HEK293 (cell line): ENCODE measurements around the gene MPP7.

Experiments
- CTCF ChIA-PET: fragments of 350-600 bp; formaldehyde crosslinking; extraction: SDS; loops from one replicate; lab custom pipeline; 2021; ENCODE audit warnings: antibody characterized with exemption; lab: Yijun Ruan, JAX
- POLR2A ChIA-PET: fragments of 300-600 bp; formaldehyde crosslinking; extraction: SDS; loops from one replicate; lab custom pipeline; 2020; ENCODE audit warnings: antibody characterized with exemption, inconsistent platforms; lab: Yijun Ruan, JAX
- H3K27ac ChIP-seq: fragments of 200-500 bp; sonication (Bioruptor generic); 2 replicates; pipeline ENCODE4 v1.5.1; 2014; ENCODE audit warnings: low read depth, low read length, control low read depth, inconsistent platforms; ENCODE audit errors: extremely low read depth
- H3K36me3 ChIP-seq, 2 experiments: fragments of 200-500 bp in 1 of 2; sonication (Bioruptor generic) in 1 of 2; 1 replicate in 1 of 2; 2 replicates in 1 of 2; pipeline ENCODE4 v1.5.1; 2014 to 2017; ENCODE audit warnings: inconsistent platforms in 2 of 2, low read length in 2 of 2; ENCODE audit not compliant: control insufficient read depth in 2 of 2, insufficient read depth in 1 of 2
- H3K4me1 ChIP-seq: fragments of 200-500 bp; sonication (Bioruptor generic); 2 replicates; pipeline ENCODE4 v1.5.1; 2014; ENCODE audit warnings: mild to moderate bottlenecking, low read length, inconsistent platforms; ENCODE audit not compliant: control insufficient read depth, insufficient read depth
- H3K4me3 ChIP-seq: 2 replicates; pipeline ENCODE4 v1.5.1; 2011; ENCODE audit warnings: low read depth, mild to moderate bottlenecking, control low read depth, low read length, moderate library complexity
- H3K9me3 ChIP-seq: fragments of 200-500 bp; sonication (Bioruptor generic); 2 replicates; pipeline ENCODE4 v1.5.1; 2014; ENCODE audit warnings: low read depth, low read length, inconsistent platforms; ENCODE audit not compliant: control insufficient read depth, insufficient read depth
- ATF2 ChIP-seq: fragments of 450-650 bp; formaldehyde crosslinking; IDR thresholded peaks from 2 replicates; pipeline ENCODE4 v1.5.1; 2016; ENCODE audit warnings: missing biosample characterization, missing genetic modification characterization, low read depth
- ELK4 ChIP-seq: IDR thresholded peaks from 2 replicates; pipeline ENCODE4 v1.6.1; 2011; ENCODE audit warnings: mild to moderate bottlenecking, low read depth, low read length, borderline replicate concordance
- GLI2 ChIP-seq: fragments of 450-650 bp; formaldehyde crosslinking; IDR thresholded peaks from 2 replicates; pipeline ENCODE4; 2017; ENCODE audit warnings: missing biosample characterization, missing genetic modification characterization, low read depth, borderline replicate concordance
- GLIS2 ChIP-seq: fragments of 450-650 bp; formaldehyde crosslinking; IDR thresholded peaks from 2 replicates; pipeline ENCODE4 v1.5.1; 2016; ENCODE audit warnings: missing biosample characterization, missing genetic modification characterization
- SETDB1 ChIP-seq: IDR thresholded peaks from one replicate; pipeline ENCODE4 v1.6.1; 2017; ENCODE audit warnings: mild to moderate bottlenecking, low read length, moderate library complexity, mixed read lengths; ENCODE audit not compliant: insufficient read length
- TSHZ1 ChIP-seq: fragments of 450-650 bp; formaldehyde crosslinking; IDR thresholded peaks from 2 replicates; pipeline ENCODE4 v1.5.1; 2016; ENCODE audit warnings: missing biosample characterization, missing genetic modification characterization, borderline replicate concordance
- YY2 ChIP-seq: fragments of 450-650 bp; formaldehyde crosslinking; IDR thresholded peaks from 2 replicates; pipeline ENCODE4 v1.5.1; 2016; ENCODE audit warnings: missing biosample characterization, missing genetic modification characterization
- ZBTB8A ChIP-seq: fragments of 450-650 bp; formaldehyde crosslinking; IDR thresholded peaks from 2 replicates; pipeline ENCODE4 v1.5.1; 2016; ENCODE audit warnings: missing biosample characterization, missing genetic modification characterization
- ZNF10 ChIP-seq: fragments of 450-650 bp; formaldehyde crosslinking; IDR thresholded peaks from 2 replicates; pipeline ENCODE4 v1.5.1; 2017; ENCODE audit warnings: missing biosample characterization, missing genetic modification characterization
- ZNF121 ChIP-seq: fragments of 450-650 bp; formaldehyde crosslinking; IDR thresholded peaks from 2 replicates; pipeline ENCODE4 v1.5.1; 2016; ENCODE audit warnings: missing biosample characterization, missing genetic modification characterization
- ZNF138 ChIP-seq: fragments of 450-650 bp; formaldehyde crosslinking; IDR thresholded peaks from 2 replicates; pipeline ENCODE4 v1.5.1; 2016; ENCODE audit warnings: missing biosample characterization, missing genetic modification characterization, borderline replicate concordance
- ZNF239 ChIP-seq: fragments of 450-650 bp; formaldehyde crosslinking; IDR thresholded peaks from 2 replicates; pipeline ENCODE4 v1.5.1; 2016; ENCODE audit warnings: missing biosample characterization, missing genetic modification characterization
- ZNF292 ChIP-seq: fragments of 450-650 bp; formaldehyde crosslinking; IDR thresholded peaks from 2 replicates; pipeline ENCODE4 v1.5.1; 2016; ENCODE audit warnings: low read depth, missing biosample characterization, missing genetic modification characterization, borderline replicate concordance
- ZNF311 ChIP-seq: fragments of 450-650 bp; formaldehyde crosslinking; IDR thresholded peaks from 2 replicates; pipeline ENCODE4 v1.5.1; 2017; ENCODE audit warnings: missing biosample characterization, missing genetic modification characterization, borderline replicate concordance
- ZNF350 ChIP-seq: fragments of 450-650 bp; formaldehyde crosslinking; IDR thresholded peaks from 2 replicates; pipeline ENCODE4 v1.5.0; 2017; ENCODE audit warnings: missing biosample characterization, mild to moderate bottlenecking, missing genetic modification characterization
- ZNF544 ChIP-seq: fragments of 450-650 bp; formaldehyde crosslinking; IDR thresholded peaks from 2 replicates; pipeline ENCODE4 v1.5.0; 2017; ENCODE audit warnings: missing biosample characterization, missing genetic modification characterization
- ZNF548 ChIP-seq: fragments of 450-650 bp; formaldehyde crosslinking; IDR thresholded peaks from 2 replicates; pipeline ENCODE4 v1.5.1; 2016; ENCODE audit warnings: missing biosample characterization, missing genetic modification characterization
- ZNF560 ChIP-seq: fragments of 450-650 bp; formaldehyde crosslinking; IDR thresholded peaks from 2 replicates; pipeline ENCODE4 v1.5.1; 2017; ENCODE audit warnings: missing biosample characterization, missing genetic modification characterization, borderline replicate concordance
- ZNF561 ChIP-seq: fragments of 450-650 bp; IDR thresholded peaks from 2 replicates; pipeline ENCODE4 v1.5.1; 2018; ENCODE audit warnings: missing biosample characterization, missing genetic modification characterization, borderline replicate concordance
- ZNF623 ChIP-seq: fragments of 450-650 bp; formaldehyde crosslinking; IDR thresholded peaks from 2 replicates; pipeline ENCODE4 v1.5.1; 2016; ENCODE audit warnings: missing biosample characterization, missing genetic modification characterization
- ZNF654 ChIP-seq: fragments of 450-650 bp; formaldehyde crosslinking; IDR thresholded peaks from 2 replicates; pipeline ENCODE4 v1.5.1; 2016; ENCODE audit warnings: low read depth, missing biosample characterization, missing genetic modification characterization
- ZNF677 ChIP-seq: fragments of 450-650 bp; IDR thresholded peaks from 2 replicates; pipeline ENCODE4 v1.5.0; 2018; ENCODE audit warnings: missing biosample characterization, mild to moderate bottlenecking, missing genetic modification characterization, moderate library complexity
- TF ChIP-seq, protein P1 (sequence below): fragments of 450-650 bp; formaldehyde crosslinking; IDR thresholded peaks from 2 replicates; pipeline ENCODE4 v1.5.1; 2016; ENCODE audit warnings: missing biosample characterization, missing genetic modification characterization
- TF ChIP-seq, protein P2 (sequence below): fragments of 450-650 bp; formaldehyde crosslinking; IDR thresholded peaks from 2 replicates; pipeline ENCODE4 v1.5.1; 2016; ENCODE audit warnings: missing biosample characterization, missing genetic modification characterization

The MPP7 gene

GRCh38 chr10:28278842-28279241 lies 24.0 kb downstream of the MPP7 start:
- no peaks in the 10 kb centered on the region for H3K4me1 ChIP-seq
- TF ChIP-seq ZNF239 (tag by site-specific recombination) (no peak), ZNF544 (tag by site-specific recombination) (no peak), YY2 (tag by site-specific recombination) (no peak), TSHZ1 (tag by site-specific recombination) (no peak), ZNF548 (no peak), ZNF677 (tag by site-specific recombination) (no peak), ZNF623 (tag by site-specific recombination) (no peak), ZNF10 (tag by site-specific recombination) (no peak), ZNF561 (tag by site-specific recombination) (no peak), ELK4 (no peak), ZNF350 (tag by site-specific recombination) (no peak), SETDB1 (no peak), ATF2 (no peak), ZNF654 (tag by site-specific recombination) (no peak)
- TF ChIP-seq, protein P1, sequence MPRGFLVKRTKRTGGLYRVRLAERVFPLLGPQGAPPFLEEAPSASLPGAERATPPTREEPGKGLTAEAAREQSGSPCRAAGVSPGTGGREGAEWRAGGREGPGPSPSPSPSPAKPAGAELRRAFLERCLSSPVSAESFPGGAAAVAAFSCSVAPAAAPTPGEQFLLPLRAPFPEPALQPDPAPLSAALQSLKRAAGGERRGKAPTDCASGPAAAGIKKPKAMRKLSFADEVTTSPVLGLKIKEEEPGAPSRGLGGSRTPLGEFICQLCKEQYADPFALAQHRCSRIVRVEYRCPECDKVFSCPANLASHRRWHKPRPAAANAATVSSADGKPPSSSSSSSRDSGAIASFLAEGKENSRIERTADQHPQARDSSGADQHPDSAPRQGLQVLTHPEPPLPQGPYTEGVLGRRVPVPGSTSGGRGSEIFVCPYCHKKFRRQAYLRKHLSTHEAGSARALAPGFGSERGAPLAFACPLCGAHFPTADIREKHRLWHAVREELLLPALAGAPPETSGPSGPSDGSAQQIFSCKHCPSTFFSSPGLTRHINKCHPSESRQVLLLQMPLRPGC, result no peak
- TF ChIP-seq, protein P2, sequence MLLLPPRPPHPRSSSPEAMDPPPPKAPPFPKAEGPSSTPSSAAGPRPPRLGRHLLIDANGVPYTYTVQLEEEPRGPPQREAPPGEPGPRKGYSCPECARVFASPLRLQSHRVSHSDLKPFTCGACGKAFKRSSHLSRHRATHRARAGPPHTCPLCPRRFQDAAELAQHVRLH (tag by site-specific recombination), result no peak
- TF ChIP-seq, all 188 proteins: peak for 0
- Histone ChIP-seq H3K27ac (no peak overlapping the region), H3K4me3 (no peak overlapping the region), H3K9me3 (no peaks in the 10 kb centered on the region), H3K36me3 (no peaks in the 10 kb centered on the region)
- CTCF ChIA-PET, result no interaction called here
- POLR2A ChIA-PET, result no interaction called here

GRCh38 chr10:28276384-28276783 lies 26.5 kb downstream of the MPP7 start:
- H3K4me1 ChIP-seq, result no peaks in the 10 kb centered on the region
- no peak overlapping the region for H3K27ac ChIP-seq
- H3K4me3 ChIP-seq, result no peak overlapping the region
- POLR2A ChIA-PET, result no interaction called here
- no peaks in the 10 kb centered on the region for H3K9me3 ChIP-seq
- TF ChIP-seq ZBTB8A (tag by site-specific recombination), result no peak
- no peak for TF ChIP-seq ZNF121
- no peak for TF ChIP-seq GLIS2 (tag by site-specific recombination)
- TF ChIP-seq ZNF311, result no peak
- no peak for TF ChIP-seq GLI2 (tag by site-specific recombination)
- TF ChIP-seq ZNF138, result no peak
- no peak for TF ChIP-seq ZNF292 (tag by site-specific recombination)
- TF ChIP-seq ZNF560 (tag by site-specific recombination), result no peak
- H3K36me3 ChIP-seq, result no peaks in the 10 kb centered on the region
- CTCF ChIA-PET, result interaction anchor here (0.6 kb wide), 1 partner anchor 834 kb away, joined by 3 read pairs; no protein-coding TSS in a partner anchor
